Aorta (tissue), 5 donors: Measurements from ENCODE around the gene PTPRD. TPM values are rescaled to one million over a fixed set of nuclear protein-coding genes. Genes with fewer than 3 reads are reported as not detected.

Source experiments
- ATAC-seq: fragments of 200-7000 bp; cut with Tn5 transposase; one replicate; pipeline ENCODE4 v1.9.1; 2022; ENCODE audit warnings: moderate library complexity; ENCODE audit not compliant: low FRiP score
- DNase-seq, 2 donors: peaks; one replicate each; pipeline ENCODE4 v3.0.0-alpha.2; 2020
- H3K27ac ChIP-seq, 2 donors: one replicate each; pipeline ENCODE4 v1.5.1; 2013; ENCODE audit warnings: low read length in 2 of 2, mild to moderate bottlenecking in 2 of 2, moderate library complexity in 2 of 2, control low read depth in 1 of 2, inconsistent platforms in 1 of 2, low read depth in 1 of 2
- H3K27me3 ChIP-seq, 2 donors: one replicate each; pipeline ENCODE4 v1.6.1; 2013; ENCODE audit warnings: control low read depth in 1 of 2, low read length in 1 of 2, mild to moderate bottlenecking in 1 of 2, moderate library complexity in 1 of 2; ENCODE audit not compliant: insufficient read depth in 2 of 2, control insufficient read depth in 1 of 2
- H3K36me3 ChIP-seq, 2 donors: one replicate each; pipeline ENCODE4 v1.6.1; 2013; ENCODE audit warnings: control low read depth in 1 of 2, low read length in 1 of 2, mild to moderate bottlenecking in 1 of 2; ENCODE audit not compliant: insufficient read depth in 2 of 2, control insufficient read depth in 1 of 2
- H3K4me1 ChIP-seq, 2 donors: one replicate each; pipeline ENCODE4 v1.6.1; 2013; ENCODE audit warnings: low read length in 2 of 2, control low read depth in 1 of 2, mild to moderate bottlenecking in 1 of 2, moderate library complexity in 1 of 2; ENCODE audit not compliant: insufficient read depth in 2 of 2, control insufficient read depth in 1 of 2
- H3K4me3 ChIP-seq, 2 donors: one replicate each; pipeline ENCODE4 v1.5.1; 2013; ENCODE audit warnings: low read length in 2 of 2, control low read depth in 1 of 2, mild to moderate bottlenecking in 1 of 2
- H3K9me3 ChIP-seq: one replicate; pipeline ENCODE4 v1.6.1; 2013; ENCODE audit warnings: mild to moderate bottlenecking, low read length; ENCODE audit not compliant: control insufficient read depth
- WGBS, 2 donors: extraction: QIAGEN DNeasy Blood & Tissue Kit; methylation state at CpG; one replicate each; pipeline ENCODE4 v1.1.7; 2013; 5-methylcytosine and 5-hydroxymethylcytosine counted together
- intact Hi-C, 2 donors: fragments of 100-400 bp; cut with DNase I; formaldehyde crosslinking; loops; one replicate each; pipeline versions ENCODE4 v1.14.2 to v1.15.0; 2022
- polyA plus RNA-seq, 2 donors: library from polyadenylated mRNA; stranded (reverse); fragments of 200-250 nt; gene quantifications; one replicate each; pipeline ENCODE4 v1.2.3, GENCODE V29; 2013
- total RNA-seq, 2 donors: library from RNA; stranded (reverse); fragmentation: NEBNext Ultra II Directional; extraction: Animal tissue kit (Norgen Biotek cat#: 25700); gene quantifications; one replicate each; pipeline ENCODE4 v1.2.1, GENCODE V29; 2021
- donor health status: healthy with polysubstance abuse.
- donor health status: Bipolar disorder and iron deficiency.
- donor health status: DM: no; HTN: no; CAD: no.
- donor health status: DM: no; HTN: no; CAD: no.
- donor health status: DM: yes; HTN: yes; CAD: no.

Gene PTPRD
- total and polyA plus RNA-seq, 4 donors: 1.5 to 92.0 (median 29.4) TPM

GRCh38 chr9:9299134-9299533 lies 1313.7 kb downstream of the PTPRD start:
- no peak overlapping the region for H3K27ac ChIP-seq
- WGBS, 2 donors: 91 to 100% methylated on average over 1 of the region's 1 CpG
- H3K4me1 ChIP-seq: no peaks in the 10 kb centered on the region
- no peaks in the 10 kb centered on the region for H3K27me3 ChIP-seq
- intact Hi-C loops: no loop called here
- H3K4me3 ChIP-seq: no peak overlapping the region
- no peak for ATAC-seq
- H3K9me3 ChIP-seq: no peaks in the 10 kb centered on the region
- no peak for DNase-seq
- H3K36me3 ChIP-seq: no peaks in the 10 kb centered on the region

GRCh38 chr9:9286001-9286400 lies 1326.8 kb downstream of the PTPRD start:
- Histone ChIP-seq H3K27me3 (no peaks in the 10 kb centered on the region), H3K4me3 (no peak overlapping the region), H3K27ac (no peak overlapping the region), H3K36me3 (no peaks in the 10 kb centered on the region), H3K9me3 (no peaks in the 10 kb centered on the region), H3K4me1 (no peaks in the 10 kb centered on the region)
- ATAC-seq (no peak), DNase-seq (no peak)
- 83 to 92% methylated on average over 2 of the region's 2 CpGs for WGBS, 2 donors
- intact Hi-C loops: no loop called here

GRCh38 chr9:9284201-9284600 lies 1328.6 kb downstream of the PTPRD start:
- ATAC-seq (no peak), DNase-seq (no peak)
- H3K27me3 ChIP-seq: no peaks in the 10 kb centered on the region
- H3K9me3 ChIP-seq: no peaks in the 10 kb centered on the region
- 88 to 95% methylated on average over 2 of the region's 2 CpGs for WGBS, 2 donors
- H3K4me1 ChIP-seq: no peaks in the 10 kb centered on the region
- H3K36me3 ChIP-seq: no peaks in the 10 kb centered on the region
- no peak overlapping the region for H3K4me3 ChIP-seq
- no peak overlapping the region for H3K27ac ChIP-seq
- intact Hi-C loops: no loop called here

- Histone ChIP-seq H3K36me3 (no peaks in the 10 kb centered on the region), H3K4me3 (no peak overlapping the region), H3K27me3 (no peaks in the 10 kb centered on the region), H3K27ac (no peak overlapping the region), H3K4me1 (no peaks in the 10 kb centered on the region), H3K9me3 (no peaks in the 10 kb centered on the region)
- WGBS, 2 donors: 84 to 89% methylated on average over 2 of the region's 2 CpGs
- no peak for DNase-seq
- ATAC-seq: no peak
- intact Hi-C loops: no loop called here
Measured at GRCh38 chr9:9283159-9283986, 1329.4 kb downstream of the PTPRD start.

DNA sequence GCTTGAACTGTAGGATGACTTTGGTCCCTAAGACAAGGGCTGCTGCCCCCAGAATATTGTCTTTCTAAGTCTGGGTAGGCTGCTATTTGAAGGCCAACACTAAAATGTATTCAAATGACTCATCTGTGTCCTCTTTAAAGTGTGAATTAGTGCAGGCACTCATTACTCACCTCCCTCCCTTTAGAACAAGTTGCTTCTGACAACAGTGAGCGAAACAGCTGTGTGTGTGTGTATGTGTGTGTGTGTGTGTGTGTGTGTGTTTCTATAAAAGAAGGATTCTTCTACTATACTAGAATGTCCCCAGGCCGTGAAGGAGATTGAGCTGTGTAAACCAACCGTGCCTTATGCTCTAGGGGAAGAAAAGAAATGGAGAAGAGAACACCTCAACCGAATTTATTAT lies 1337.2 kb downstream of the PTPRD start:
- no peak overlapping the region for H3K4me3 ChIP-seq
- no peak overlapping the region for H3K27ac ChIP-seq
- no peak for DNase-seq
- no peaks in the 10 kb centered on the region for H3K36me3 ChIP-seq
- no peaks in the 10 kb centered on the region for H3K27me3 ChIP-seq
- H3K9me3 ChIP-seq: peaks cover 1% of the 10 kb centered on the region
- intact Hi-C loops: no loop called here
- no peaks in the 10 kb centered on the region for H3K4me1 ChIP-seq
- no peak for ATAC-seq
- 89 to 93% methylated on average over 4 of the region's 4 CpGs for WGBS, 2 donors

- Histone ChIP-seq H3K27ac (no peak overlapping the region), H3K9me3 (no peaks in the 10 kb centered on the region), H3K27me3 (no peaks in the 10 kb centered on the region), H3K4me1 (no peaks in the 10 kb centered on the region), H3K36me3 (no peaks in the 10 kb centered on the region), H3K4me3 (no peak overlapping the region)
- ATAC-seq (no peak), DNase-seq (no peak)
- WGBS, 2 donors: 85 to 87% methylated on average over 3 of the region's 3 CpGs
- intact Hi-C loops: no loop called here
Measured at GRCh38 chr9:9257999-9258498, 1354.8 kb downstream of the PTPRD start.

GRCh38 chr9:9246726-9247125 lies 1366.1 kb downstream of the PTPRD start:
- Histone ChIP-seq H3K4me1 (no peaks in the 10 kb centered on the region), H3K27me3 (no peaks in the 10 kb centered on the region), H3K9me3 (no peaks in the 10 kb centered on the region), H3K27ac (no peak overlapping the region), H3K36me3 (no peaks in the 10 kb centered on the region), H3K4me3 (no peak overlapping the region)
- ATAC-seq (no peak), DNase-seq (no peak)
- intact Hi-C loops: no loop called here
- WGBS, 2 donors: 35 to 59% methylated on average over 2 of the region's 2 CpGs

- H3K36me3 ChIP-seq: no peaks in the 10 kb centered on the region
- intact Hi-C loops: no loop called here
- no peak for DNase-seq
- H3K27me3 ChIP-seq: no peaks in the 10 kb centered on the region
- no peak for ATAC-seq
- H3K4me3 ChIP-seq: no peak overlapping the region
- H3K4me1 ChIP-seq: no peaks in the 10 kb centered on the region
- H3K27ac ChIP-seq: no peak overlapping the region
- peaks cover 1% of the 10 kb centered on the region for H3K9me3 ChIP-seq
Measured at GRCh38 chr9:9231946-9232345, 1380.9 kb downstream of the PTPRD start.

DNA sequence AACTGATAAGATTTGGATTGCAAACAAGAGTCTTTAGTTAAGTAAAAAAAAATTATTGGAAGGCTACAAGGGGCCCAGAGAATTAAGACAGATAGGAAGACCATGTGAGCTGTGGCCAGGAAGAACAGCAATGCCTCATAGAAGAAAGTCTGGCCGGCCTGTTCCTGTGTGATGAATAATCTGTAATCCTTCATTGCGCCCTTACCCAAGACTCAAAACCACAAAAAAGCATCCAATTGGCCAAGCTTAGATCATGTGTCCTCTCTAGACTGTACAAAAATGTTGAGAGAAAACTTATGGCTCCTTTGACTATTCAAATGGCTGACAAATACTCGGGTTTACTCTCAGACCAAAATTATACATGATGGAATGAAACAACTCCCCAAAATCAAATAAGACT lies 1383.5 kb downstream of the PTPRD start:
- no peak overlapping the region for H3K27ac ChIP-seq
- no peaks in the 10 kb centered on the region for H3K36me3 ChIP-seq
- H3K27me3 ChIP-seq: no peaks in the 10 kb centered on the region
- intact Hi-C loops: no loop called here
- H3K4me3 ChIP-seq: no peak overlapping the region
- H3K4me1 ChIP-seq: no peaks in the 10 kb centered on the region
- H3K9me3 ChIP-seq: peaks cover 1% of the 10 kb centered on the region
- DNase-seq (no peak), ATAC-seq (no peak)
- 79 to 82% methylated on average over 3 of the region's 3 CpGs for WGBS, 2 donors
